Measurements from ENCODE around the gene BIVM.

Gene BIVM, protein sequence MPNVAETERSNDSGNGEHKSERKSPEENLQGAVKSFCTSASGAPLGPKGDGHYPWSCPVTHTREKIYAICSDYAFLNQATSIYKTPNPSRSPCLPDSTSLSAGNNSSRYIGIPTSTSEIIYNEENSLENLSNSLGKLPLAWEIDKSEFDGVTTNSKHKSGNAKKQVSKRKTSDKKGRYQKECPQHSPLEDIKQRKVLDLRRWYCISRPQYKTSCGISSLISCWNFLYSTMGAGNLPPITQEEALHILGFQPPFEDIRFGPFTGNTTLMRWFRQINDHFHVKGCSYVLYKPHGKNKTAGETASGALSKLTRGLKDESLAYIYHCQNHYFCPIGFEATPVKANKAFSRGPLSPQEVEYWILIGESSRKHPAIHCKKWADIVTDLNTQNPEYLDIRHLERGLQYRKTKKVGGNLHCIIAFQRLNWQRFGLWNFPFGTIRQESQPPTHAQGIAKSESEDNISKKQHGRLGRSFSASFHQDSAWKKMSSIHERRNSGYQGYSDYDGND
- 5.7 to 9.0 (median 8.9) reads per million in 3 donors for total RNA-seq

DNA sequence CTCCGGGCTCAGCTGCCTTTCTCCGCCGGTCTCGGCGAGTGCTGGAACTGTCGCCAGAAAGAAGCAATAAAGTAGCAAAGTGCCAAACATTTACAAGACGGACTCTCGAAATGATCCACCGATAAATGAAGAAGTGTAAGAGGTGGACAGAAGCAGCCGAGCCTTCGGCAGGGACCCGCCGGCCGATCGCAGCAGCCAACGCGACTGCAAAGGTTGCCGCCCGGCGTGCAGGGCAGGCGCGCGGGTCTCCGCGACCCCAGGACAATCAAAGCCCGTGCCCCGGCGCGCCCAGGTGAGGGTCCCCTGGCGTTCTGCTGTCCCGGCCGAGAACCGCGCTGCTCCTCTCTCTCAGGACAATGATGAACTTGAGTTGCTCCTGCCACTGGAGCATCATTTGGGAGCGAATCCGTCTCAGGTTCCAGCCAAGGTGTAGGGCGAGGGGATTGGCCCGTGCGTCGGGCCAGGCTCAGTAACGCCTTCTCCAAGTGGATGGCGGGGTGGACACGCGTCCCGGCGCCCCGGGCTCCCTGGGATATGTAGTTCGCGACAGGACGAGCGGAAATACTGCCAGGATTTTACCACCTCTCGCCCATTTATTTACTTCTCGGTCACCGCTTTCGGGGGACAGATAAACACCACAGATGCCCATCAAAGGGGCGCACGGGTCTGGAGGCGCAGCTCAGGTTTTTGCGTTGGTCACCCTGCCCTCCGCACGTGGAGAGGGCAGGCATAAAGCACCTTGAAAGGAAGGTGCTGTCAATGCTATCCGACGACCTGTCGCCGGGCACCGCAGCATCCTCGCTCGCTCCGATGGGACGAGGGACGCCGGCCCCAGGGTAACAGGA, at the start of gene BIVM, which contains the start of gene POGLUT2:
Gene BIVM, plus strand, starts transcription at position 539 of the 845 bp plus-strand sequence. CDS start 8,149 bp downstream, outside the sequence.
Gene POGLUT2, minus strand, starts transcription at position 396 of the 845 bp plus-strand sequence. Its CDS starts 306 bp downstream, at position 90.
- peaks cover 14% of the 10 kb centered on the region for H3K4me1 ChIP-seq (ENCODE audit: control insufficient read depth, insufficient read depth, low read length, poor library complexity, severe bottlenecking)
- no peaks in the 10 kb centered on the region for H3K9me3 ChIP-seq (ENCODE audit: control insufficient read depth, low read length)
- H3K27me3 ChIP-seq (replicated peaks; ENCODE audit: control insufficient read depth, insufficient read depth, low read length, poor library complexity, severe bottlenecking): no peaks in the 10 kb centered on the region
- peak; percentile 45 to 69 (median 64) for DNase-seq
- no peaks in the 10 kb centered on the region for H3K36me3 ChIP-seq (ENCODE audit: control insufficient read depth, insufficient read depth, low read length)
- H3K4me3 ChIP-seq (ENCODE audit: insufficient read depth, low read depth, low read length, poor library complexity, severe bottlenecking): peak within 1 kb of the TSS; percentile 67
- peak within 1 kb of the TSS; percentile 24 for H3K27ac ChIP-seq (ENCODE audit: insufficient read depth, low read length, poor library complexity, severe bottlenecking)

DNA sequence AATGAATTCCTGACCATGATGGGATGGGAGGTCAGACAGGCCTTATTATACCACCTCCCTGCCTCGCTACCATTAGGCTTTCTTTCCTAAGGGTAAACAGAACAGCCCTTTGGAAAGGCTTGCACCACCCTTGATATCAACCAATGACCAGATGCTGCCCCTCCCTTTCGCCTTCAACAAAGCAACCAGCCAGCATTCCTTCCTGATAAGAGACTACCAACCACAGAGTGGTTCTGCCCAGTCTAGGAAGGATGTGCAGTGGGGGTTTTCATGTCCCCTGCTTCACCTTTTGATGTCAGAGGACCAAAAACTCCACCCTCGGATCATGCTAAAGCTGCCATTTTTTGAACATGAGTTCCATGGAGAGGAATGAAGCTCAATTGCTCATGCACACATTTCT, 47.0 kb upstream of the BIVM start:
- no peaks in the 10 kb centered on the region for H3K27me3 ChIP-seq (replicated peaks; ENCODE audit: control insufficient read depth, insufficient read depth, low read length, poor library complexity, severe bottlenecking)
- no peaks in the 10 kb centered on the region for H3K4me1 ChIP-seq (ENCODE audit: control insufficient read depth, insufficient read depth, low read length, poor library complexity, severe bottlenecking)
- H3K36me3 ChIP-seq (ENCODE audit: control insufficient read depth, insufficient read depth, low read length): no peaks in the 10 kb centered on the region
- H3K9me3 ChIP-seq (ENCODE audit: control insufficient read depth, low read length): no peaks in the 10 kb centered on the region
- no peak for DNase-seq
- H3K27ac ChIP-seq (ENCODE audit: insufficient read depth, low read length, poor library complexity, severe bottlenecking): no peak overlapping the region
- H3K4me3 ChIP-seq (ENCODE audit: insufficient read depth, low read depth, low read length, poor library complexity, severe bottlenecking): no peak overlapping the region

DNA sequence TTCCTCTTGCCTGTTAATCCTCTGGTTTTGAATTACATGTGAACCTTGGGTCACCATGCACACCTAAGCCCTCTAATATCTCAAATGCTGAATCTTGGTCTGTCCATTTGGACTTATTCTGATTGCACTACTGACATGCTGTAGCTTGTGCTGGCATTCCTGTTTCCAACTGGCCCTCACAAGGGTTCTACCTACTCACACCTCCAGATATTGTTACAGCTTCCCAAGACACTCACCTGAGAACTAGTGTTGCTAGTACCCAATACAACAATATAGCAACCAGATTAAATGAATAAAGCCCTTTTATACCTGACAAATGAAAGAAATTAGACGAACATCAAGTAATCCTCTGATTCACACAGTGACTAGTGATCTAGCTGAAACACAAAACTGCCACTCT, 41.9 kb upstream of the BIVM start:
- Histone ChIP-seq H3K27ac (ENCODE audit: insufficient read depth, low read length, poor library complexity, severe bottlenecking) (no peak overlapping the region), H3K4me1 (ENCODE audit: control insufficient read depth, insufficient read depth, low read length, poor library complexity, severe bottlenecking) (no peaks in the 10 kb centered on the region), H3K27me3 (replicated peaks; ENCODE audit: control insufficient read depth, insufficient read depth, low read length, poor library complexity, severe bottlenecking) (no peaks in the 10 kb centered on the region), H3K9me3 (ENCODE audit: control insufficient read depth, low read length) (no peaks in the 10 kb centered on the region), H3K4me3 (ENCODE audit: insufficient read depth, low read depth, low read length, poor library complexity, severe bottlenecking) (no peak overlapping the region), H3K36me3 (ENCODE audit: control insufficient read depth, insufficient read depth, low read length) (no peaks in the 10 kb centered on the region)
- no peak for DNase-seq

DNA sequence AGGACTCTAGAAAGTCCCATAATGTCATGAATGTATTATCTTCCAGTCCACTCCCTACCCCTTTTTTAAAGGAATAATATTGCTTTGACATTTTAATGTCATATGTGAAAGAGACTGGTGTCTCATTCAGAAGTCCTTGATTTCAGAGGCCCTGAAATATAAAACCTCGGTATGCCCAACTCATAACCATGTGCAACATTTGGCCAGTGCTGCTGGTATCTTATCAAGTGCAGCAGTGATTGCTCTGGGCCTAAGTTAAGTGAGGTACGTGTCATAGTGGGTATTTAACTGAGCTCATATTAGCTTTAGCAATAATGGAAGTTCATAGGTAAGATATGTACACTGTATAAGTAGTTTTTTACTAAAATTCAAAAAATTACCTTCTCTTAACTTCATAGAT, 40.1 kb upstream of the BIVM start:
- Histone ChIP-seq H3K4me1 (ENCODE audit: control insufficient read depth, insufficient read depth, low read length, poor library complexity, severe bottlenecking) (no peaks in the 10 kb centered on the region), H3K27ac (ENCODE audit: insufficient read depth, low read length, poor library complexity, severe bottlenecking) (no peak overlapping the region), H3K27me3 (replicated peaks; ENCODE audit: control insufficient read depth, insufficient read depth, low read length, poor library complexity, severe bottlenecking) (no peaks in the 10 kb centered on the region), H3K36me3 (ENCODE audit: control insufficient read depth, insufficient read depth, low read length) (no peaks in the 10 kb centered on the region), H3K4me3 (ENCODE audit: insufficient read depth, low read depth, low read length, poor library complexity, severe bottlenecking) (no peak overlapping the region), H3K9me3 (ENCODE audit: control insufficient read depth, low read length) (no peaks in the 10 kb centered on the region)
- no peak for DNase-seq

DNA sequence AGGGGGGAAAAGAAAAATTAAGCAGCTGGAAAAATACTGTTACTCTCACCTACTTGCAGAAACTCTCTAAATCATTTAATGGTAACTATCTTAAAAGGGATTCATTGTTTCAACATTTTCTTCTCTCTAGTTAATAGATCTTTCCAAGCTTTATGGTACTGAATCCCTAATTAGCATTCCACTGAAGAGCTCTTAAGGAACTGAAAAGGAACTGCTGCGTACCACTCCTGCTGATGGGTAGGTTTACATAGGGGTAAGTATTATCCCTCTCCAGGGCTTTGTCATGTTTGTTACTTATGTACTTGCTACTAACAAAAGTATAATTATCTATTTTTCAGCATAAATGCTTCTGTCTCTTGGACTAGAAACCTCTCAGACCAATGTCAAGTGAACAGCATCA, 37.8 kb upstream of the BIVM start:
- Histone ChIP-seq H3K4me1 (ENCODE audit: control insufficient read depth, insufficient read depth, low read length, poor library complexity, severe bottlenecking) (no peaks in the 10 kb centered on the region), H3K4me3 (ENCODE audit: insufficient read depth, low read depth, low read length, poor library complexity, severe bottlenecking) (no peak overlapping the region), H3K9me3 (ENCODE audit: control insufficient read depth, low read length) (no peaks in the 10 kb centered on the region), H3K27ac (ENCODE audit: insufficient read depth, low read length, poor library complexity, severe bottlenecking) (no peak overlapping the region), H3K36me3 (ENCODE audit: control insufficient read depth, insufficient read depth, low read length) (no peaks in the 10 kb centered on the region), H3K27me3 (replicated peaks; ENCODE audit: control insufficient read depth, insufficient read depth, low read length, poor library complexity, severe bottlenecking) (no peaks in the 10 kb centered on the region)
- no peak for DNase-seq

DNA sequence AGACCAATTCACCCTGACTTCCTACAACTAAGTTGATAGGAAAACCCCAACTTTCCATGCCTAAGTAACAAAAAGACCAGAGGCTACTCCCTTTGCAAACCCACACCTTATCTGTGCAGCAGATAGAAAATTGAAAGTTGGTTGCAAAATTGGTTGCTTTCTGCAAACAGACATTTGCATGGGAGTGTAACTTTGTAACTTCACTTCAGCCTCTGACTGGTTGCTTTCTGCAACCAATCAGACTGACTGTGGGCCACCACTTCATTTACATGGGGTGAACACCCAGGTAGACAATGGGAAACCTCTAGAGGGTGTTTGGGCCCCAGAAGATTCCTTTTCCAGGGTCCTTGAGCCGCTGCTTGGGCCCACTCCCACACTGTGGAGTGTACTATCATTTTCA, 35.2 kb upstream of the BIVM start:
- Histone ChIP-seq H3K36me3 (ENCODE audit: control insufficient read depth, insufficient read depth, low read length) (no peaks in the 10 kb centered on the region), H3K27me3 (replicated peaks; ENCODE audit: control insufficient read depth, insufficient read depth, low read length, poor library complexity, severe bottlenecking) (no peaks in the 10 kb centered on the region), H3K4me1 (ENCODE audit: control insufficient read depth, insufficient read depth, low read length, poor library complexity, severe bottlenecking) (no peaks in the 10 kb centered on the region), H3K27ac (ENCODE audit: insufficient read depth, low read length, poor library complexity, severe bottlenecking) (no peak overlapping the region), H3K4me3 (ENCODE audit: insufficient read depth, low read depth, low read length, poor library complexity, severe bottlenecking) (no peak overlapping the region), H3K9me3 (ENCODE audit: control insufficient read depth, low read length) (no peaks in the 10 kb centered on the region)
- DNase-seq: no peak

DNA sequence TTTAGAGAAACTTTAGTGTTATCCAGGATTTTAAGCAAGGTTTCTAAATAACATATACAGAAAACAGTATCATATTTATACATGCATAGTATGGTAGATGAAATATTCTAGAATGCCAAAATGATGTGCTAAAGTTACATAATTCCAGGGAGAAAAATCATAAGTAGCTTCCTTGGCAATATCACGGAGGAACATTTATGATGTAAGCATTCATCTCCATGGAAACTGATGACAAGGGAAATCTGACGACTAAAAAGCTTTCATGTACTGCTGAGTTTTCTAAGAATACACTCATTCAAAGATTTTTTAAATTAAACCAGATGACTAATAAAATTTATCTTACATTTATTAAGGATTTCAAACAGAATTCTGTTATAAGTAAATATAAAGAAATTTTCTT, 30.0 kb upstream of the BIVM start:
- Histone ChIP-seq H3K27me3 (replicated peaks; ENCODE audit: control insufficient read depth, insufficient read depth, low read length, poor library complexity, severe bottlenecking) (no peaks in the 10 kb centered on the region), H3K36me3 (ENCODE audit: control insufficient read depth, insufficient read depth, low read length) (no peaks in the 10 kb centered on the region), H3K4me3 (ENCODE audit: insufficient read depth, low read depth, low read length, poor library complexity, severe bottlenecking) (no peak overlapping the region), H3K9me3 (ENCODE audit: control insufficient read depth, low read length) (no peaks in the 10 kb centered on the region), H3K4me1 (ENCODE audit: control insufficient read depth, insufficient read depth, low read length, poor library complexity, severe bottlenecking) (peaks cover 5% of the 10 kb centered on the region), H3K27ac (ENCODE audit: insufficient read depth, low read length, poor library complexity, severe bottlenecking) (no peak overlapping the region)
- no peak for DNase-seq

DNA sequence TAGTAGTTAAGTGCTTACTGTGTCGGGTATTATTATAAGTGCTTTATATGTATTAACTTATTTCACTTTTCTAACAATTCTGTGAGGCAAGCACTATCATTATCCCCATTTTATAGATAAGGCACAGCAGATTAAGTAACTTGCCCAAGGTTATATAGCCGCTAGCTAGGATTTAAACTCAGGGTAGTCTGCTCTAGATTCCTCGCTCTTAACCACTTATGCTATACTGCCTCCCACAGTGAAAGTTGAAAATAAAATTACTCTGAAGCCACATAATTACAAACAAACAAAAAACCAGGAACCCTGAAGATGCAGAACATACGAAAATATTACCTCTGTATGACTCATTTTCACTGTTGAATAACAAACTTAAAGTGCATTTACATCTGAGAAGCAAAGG, 29.2 kb upstream of the BIVM start:
- no peak for DNase-seq
- Histone ChIP-seq H3K4me3 (ENCODE audit: insufficient read depth, low read depth, low read length, poor library complexity, severe bottlenecking) (no peak overlapping the region), H3K27ac (ENCODE audit: insufficient read depth, low read length, poor library complexity, severe bottlenecking) (no peak overlapping the region), H3K4me1 (ENCODE audit: control insufficient read depth, insufficient read depth, low read length, poor library complexity, severe bottlenecking) (peaks cover 9% of the 10 kb centered on the region), H3K27me3 (replicated peaks; ENCODE audit: control insufficient read depth, insufficient read depth, low read length, poor library complexity, severe bottlenecking) (no peaks in the 10 kb centered on the region), H3K9me3 (ENCODE audit: control insufficient read depth, low read length) (no peaks in the 10 kb centered on the region), H3K36me3 (ENCODE audit: control insufficient read depth, insufficient read depth, low read length) (no peaks in the 10 kb centered on the region)

DNA sequence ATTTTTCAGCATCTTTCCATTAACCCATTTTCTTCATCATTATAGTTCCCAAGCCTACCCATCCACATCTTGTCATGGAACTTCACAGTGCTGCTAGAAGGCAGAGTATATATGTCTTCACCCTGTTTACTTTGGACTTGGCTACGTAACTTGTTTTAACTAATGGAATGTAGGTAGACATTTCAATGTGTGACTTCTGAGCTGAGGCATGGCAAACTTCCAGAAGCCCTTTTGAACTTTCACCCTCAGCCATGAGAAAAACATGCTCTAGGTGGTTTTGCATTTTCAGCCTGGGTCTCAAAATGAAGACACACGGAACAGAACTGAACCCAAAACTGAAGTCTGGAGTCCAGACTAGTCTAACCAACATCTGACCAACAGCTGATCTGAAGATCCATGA, 28.5 kb upstream of the BIVM start:
- H3K9me3 ChIP-seq (ENCODE audit: control insufficient read depth, low read length): no peaks in the 10 kb centered on the region
- H3K27ac ChIP-seq (ENCODE audit: insufficient read depth, low read length, poor library complexity, severe bottlenecking): no peak overlapping the region
- DNase-seq: no peak

More for the DNA sequence above, 28.5 kb upstream of the BIVM start:
- no peak overlapping the region for H3K4me3 ChIP-seq (ENCODE audit: insufficient read depth, low read depth, low read length, poor library complexity, severe bottlenecking)
- peaks cover 9% of the 10 kb centered on the region for H3K4me1 ChIP-seq (ENCODE audit: control insufficient read depth, insufficient read depth, low read length, poor library complexity, severe bottlenecking)
- no peaks in the 10 kb centered on the region for H3K36me3 ChIP-seq (ENCODE audit: control insufficient read depth, insufficient read depth, low read length)
- H3K27me3 ChIP-seq (replicated peaks; ENCODE audit: control insufficient read depth, insufficient read depth, low read length, poor library complexity, severe bottlenecking): no peaks in the 10 kb centered on the region

Data from effector memory CD4-positive, alpha-beta T cell (primary cell).